Progenitor cell of endocrine pancreas (in vitro differentiated cells): ENCODE data around the gene RC3H2. TPM values are rescaled to one million over a fixed set of nuclear protein-coding genes. Genes with fewer than 3 reads are reported as not detected.
"Not testable (repeated sequence)": the region's sequence is repeated elsewhere in the genome, so short reads cannot be mapped to it uniquely, and the experiment has no call there.

ENCODE experiments used
- DNase-seq: peaks from one replicate; pipeline ENCODE4 v3.0.0; 2021; ENCODE audit warnings: low spot score; ENCODE audit not compliant: unreplicated experiment
- H3K27ac Mint-ChIP-seq: 2 replicates; pipeline ENCODE4 v1.8.0; 2021; ENCODE audit warnings: mild to moderate bottlenecking, moderate library complexity, mixed read lengths
- H3K27me3 Mint-ChIP-seq: 2 replicates; pipeline ENCODE4 v1.8.0; 2021; ENCODE audit warnings: mixed read lengths
- H3K36me3 Mint-ChIP-seq: 2 replicates; pipeline ENCODE4 v1.8.0; 2022; ENCODE audit warnings: mixed read lengths; ENCODE audit not compliant: insufficient read depth
- H3K4me1 Mint-ChIP-seq: 2 replicates; pipeline ENCODE4 v1.8.0; 2021; ENCODE audit warnings: low read depth, mixed read lengths
- H3K4me3 Mint-ChIP-seq: 2 replicates; pipeline ENCODE4 v1.8.0; 2021; ENCODE audit warnings: low read depth, mild to moderate bottlenecking, moderate library complexity, mixed read lengths
- H3K9me3 Mint-ChIP-seq: 2 replicates; pipeline ENCODE4 v1.8.0; 2021; ENCODE audit warnings: low read depth, mixed read lengths
- total RNA-seq: library from RNA; stranded (reverse); gene quantifications from 2 replicates; pipeline ENCODE4 v1.2.1, GENCODE V29; 2021
- TF ChIP-seq, protein P1 (sequence below): fragments of 200-600 bp; sonication (generic); IDR thresholded peaks from one replicate; pipeline ENCODE4 v1.5.0; 2021; ENCODE audit warnings: antibody characterized with exemption, mild to moderate bottlenecking; ENCODE audit not compliant: unreplicated experiment

The RC3H2 gene
- total RNA-seq, 1 donor from 2014 or later = 68.8 TPM

DNA sequence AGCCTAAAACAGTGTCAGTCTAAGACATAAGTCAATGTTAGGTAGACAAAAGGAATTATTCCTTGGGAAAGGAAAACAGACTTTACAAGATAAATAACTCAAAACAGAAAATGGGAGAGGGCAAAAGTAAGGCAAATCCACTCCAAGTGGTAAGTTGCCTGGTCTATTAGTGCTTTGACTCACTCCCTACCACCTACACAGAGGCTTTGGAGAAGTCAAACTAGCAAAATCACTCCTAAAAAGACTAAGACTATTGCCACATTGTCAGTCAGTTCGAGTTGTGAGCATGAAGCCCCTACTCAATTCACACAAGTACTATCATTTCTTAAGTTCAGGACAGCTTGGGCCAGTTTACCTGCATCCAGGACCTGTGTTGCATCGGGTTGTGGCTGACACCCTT is 13.2 kb upstream of the RC3H2 start:
- DNase-seq = no peak
- Mint-ChIP-seq H3K27me3 (no peaks in the 10 kb centered on the region), H3K9me3 (no peaks in the 10 kb centered on the region), H3K36me3 (no peaks in the 10 kb centered on the region), H3K27ac (no peak overlapping the region), H3K4me3 (no peak overlapping the region), H3K4me1 (peaks cover 1% of the 10 kb centered on the region)
- TF ChIP-seq, protein P1, sequence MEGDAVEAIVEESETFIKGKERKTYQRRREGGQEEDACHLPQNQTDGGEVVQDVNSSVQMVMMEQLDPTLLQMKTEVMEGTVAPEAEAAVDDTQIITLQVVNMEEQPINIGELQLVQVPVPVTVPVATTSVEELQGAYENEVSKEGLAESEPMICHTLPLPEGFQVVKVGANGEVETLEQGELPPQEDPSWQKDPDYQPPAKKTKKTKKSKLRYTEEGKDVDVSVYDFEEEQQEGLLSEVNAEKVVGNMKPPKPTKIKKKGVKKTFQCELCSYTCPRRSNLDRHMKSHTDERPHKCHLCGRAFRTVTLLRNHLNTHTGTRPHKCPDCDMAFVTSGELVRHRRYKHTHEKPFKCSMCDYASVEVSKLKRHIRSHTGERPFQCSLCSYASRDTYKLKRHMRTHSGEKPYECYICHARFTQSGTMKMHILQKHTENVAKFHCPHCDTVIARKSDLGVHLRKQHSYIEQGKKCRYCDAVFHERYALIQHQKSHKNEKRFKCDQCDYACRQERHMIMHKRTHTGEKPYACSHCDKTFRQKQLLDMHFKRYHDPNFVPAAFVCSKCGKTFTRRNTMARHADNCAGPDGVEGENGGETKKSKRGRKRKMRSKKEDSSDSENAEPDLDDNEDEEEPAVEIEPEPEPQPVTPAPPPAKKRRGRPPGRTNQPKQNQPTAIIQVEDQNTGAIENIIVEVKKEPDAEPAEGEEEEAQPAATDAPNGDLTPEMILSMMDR = no peak

DNA sequence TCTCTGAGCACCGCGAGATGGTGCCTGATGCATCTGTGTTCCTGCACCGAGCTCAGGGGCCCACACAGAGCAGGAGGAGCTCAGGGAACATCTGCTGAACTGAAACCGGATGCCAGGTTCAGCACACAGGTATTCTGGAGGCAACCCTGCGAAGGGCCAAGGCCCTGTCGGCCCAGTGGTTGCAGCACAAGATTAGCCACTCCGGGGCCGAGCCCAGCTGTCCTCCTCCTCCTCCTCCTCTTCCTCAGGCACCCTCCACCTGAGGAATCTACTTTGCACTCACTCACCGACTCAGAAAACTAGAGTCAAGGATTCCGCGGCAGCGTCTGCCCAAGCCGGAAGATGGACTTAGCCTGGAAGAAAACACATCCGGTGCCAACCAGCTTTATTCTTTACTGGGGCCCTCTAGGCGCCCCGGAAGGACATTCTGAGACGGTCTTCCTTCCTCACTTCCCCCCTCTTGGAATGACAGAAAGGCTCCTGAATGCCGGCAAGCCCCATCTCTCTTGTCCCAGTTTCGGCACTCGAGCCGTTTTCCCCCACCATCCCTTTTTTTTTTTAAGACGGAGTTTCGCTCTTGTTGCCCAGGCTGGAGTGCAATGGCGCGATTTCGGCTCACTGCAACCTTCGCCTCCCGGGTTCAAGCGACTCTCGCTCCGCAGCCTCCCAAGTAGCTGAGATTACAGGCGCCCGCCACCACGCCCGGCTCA is 8.0 kb upstream of the RC3H2 start, which contains the start of gene ZBTB6:
TSS of gene ZBTB6 (minus strand) at position 360 of the 710 bp plus-strand sequence. CDS start 1,251 bp downstream, outside the sequence.
- H3K27ac Mint-ChIP-seq = peak within 1 kb of the TSS; percentile 98
- TF ChIP-seq, protein P1 = no peak
- peaks cover 13% of the 10 kb centered on the region for H3K4me1 Mint-ChIP-seq
- peaks cover 5% of the 10 kb centered on the region for H3K36me3 Mint-ChIP-seq
- no peaks in the 10 kb centered on the region for H3K27me3 Mint-ChIP-seq
- peak within 1 kb of the TSS; percentile 99 for H3K4me3 Mint-ChIP-seq
- H3K9me3 Mint-ChIP-seq = no peaks in the 10 kb centered on the region
- DNase-seq = peak; percentile 22

DNA sequence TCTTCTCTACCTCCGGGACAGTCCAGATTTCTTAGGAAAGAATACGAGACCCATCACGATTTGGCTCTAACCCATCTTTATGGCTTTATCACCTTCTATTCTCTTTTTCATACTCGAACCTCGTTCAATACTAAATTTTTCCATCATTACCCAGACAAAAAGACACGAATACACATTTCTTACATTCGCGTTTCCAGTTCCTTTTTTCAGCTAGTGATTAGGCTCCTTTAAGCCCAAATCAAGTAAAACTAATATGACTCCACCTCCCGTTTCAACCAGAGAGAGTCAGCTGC is 7.5 kb upstream of the RC3H2 start:
- H3K36me3 Mint-ChIP-seq = peaks cover 6% of the 10 kb centered on the region
- H3K4me3 Mint-ChIP-seq = peak overlapping the region; percentile 99
- no peaks in the 10 kb centered on the region for H3K9me3 Mint-ChIP-seq
- H3K27me3 Mint-ChIP-seq = no peaks in the 10 kb centered on the region
- DNase-seq = no peak
- TF ChIP-seq, protein P1 = no peak
- peaks cover 13% of the 10 kb centered on the region for H3K4me1 Mint-ChIP-seq
- H3K27ac Mint-ChIP-seq = peak overlapping the region; percentile 98

DNA sequence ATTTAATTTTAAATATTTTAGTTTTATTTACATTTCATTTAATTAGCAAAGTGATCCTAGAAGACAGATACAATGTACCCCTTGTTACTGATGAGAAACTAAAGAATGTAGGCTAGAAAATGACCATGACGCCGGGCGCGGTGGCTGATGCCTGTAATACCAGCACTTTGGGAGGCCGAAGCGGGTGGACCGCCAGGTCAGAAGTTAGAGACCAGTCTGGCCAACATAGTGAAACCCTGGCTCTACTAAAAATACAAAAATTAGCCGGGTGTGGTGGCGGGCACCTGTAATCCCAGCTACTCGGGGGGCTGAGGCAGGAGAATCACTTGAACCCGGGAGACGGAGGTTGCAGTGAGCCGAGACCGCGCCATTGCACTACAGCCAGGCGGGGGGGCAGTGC is 963 bp upstream of the RC3H2 start:
- not testable (repeated sequence) for H3K4me1 Mint-ChIP-seq, H3K36me3 Mint-ChIP-seq, H3K27ac Mint-ChIP-seq, DNase-seq, H3K4me3 Mint-ChIP-seq, H3K9me3 Mint-ChIP-seq, H3K27me3 Mint-ChIP-seq

DNA sequence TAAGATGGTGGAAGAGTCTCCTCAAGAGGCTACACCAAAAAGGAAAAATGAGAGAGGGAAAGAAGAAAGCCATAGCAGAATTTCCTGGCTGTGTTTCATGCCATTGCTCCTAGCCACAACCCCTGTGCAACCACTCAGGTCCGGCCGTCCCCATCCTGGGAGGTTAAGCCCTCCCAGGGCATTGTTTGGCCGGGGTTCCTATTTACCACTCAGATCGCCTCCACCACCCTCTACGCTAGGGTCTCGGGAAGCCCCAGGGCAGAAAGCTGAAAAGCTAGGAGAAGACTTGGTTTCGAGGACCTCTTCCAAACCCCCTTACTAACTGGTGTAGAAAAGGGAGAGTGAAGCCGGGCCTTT is 715 bp downstream of the RC3H2 start:
- Mint-ChIP-seq H3K9me3 (no peaks in the 10 kb centered on the region), H3K36me3 (peaks cover 2% of the 10 kb centered on the region), H3K4me1 (peaks cover 12% of the 10 kb centered on the region), H3K4me3 (peak overlapping the region; percentile 91), H3K27ac (peak overlapping the region; percentile 98), H3K27me3 (no peaks in the 10 kb centered on the region)
- TF ChIP-seq, protein P1 = no peak
- DNase-seq = peak; percentile 21

DNA sequence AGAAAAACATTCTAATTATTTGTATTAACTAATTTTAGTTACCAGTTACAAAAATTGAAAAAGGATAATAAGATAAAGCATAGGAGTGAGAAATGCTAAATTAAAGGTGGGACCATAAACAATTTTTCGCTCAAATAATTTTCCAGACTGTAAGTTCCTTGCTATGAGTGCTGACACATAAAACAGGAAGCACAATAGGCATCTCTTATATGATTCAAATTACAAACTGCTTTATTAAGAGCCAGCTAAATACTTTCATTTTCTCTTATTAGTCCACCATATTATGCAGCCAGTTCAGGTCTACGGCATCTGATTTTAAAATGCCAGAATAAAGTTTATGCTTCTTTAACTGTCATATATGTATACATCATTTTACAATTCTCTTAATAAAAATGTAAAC is 4.4 kb downstream of the RC3H2 start:
- Mint-ChIP-seq H3K9me3 (no peaks in the 10 kb centered on the region), H3K4me1 (peaks cover 13% of the 10 kb centered on the region), H3K27me3 (no peaks in the 10 kb centered on the region), H3K36me3 (peaks cover 2% of the 10 kb centered on the region), H3K4me3 (no peak overlapping the region), H3K27ac (no peak overlapping the region)
- TF ChIP-seq, protein P1 = no peak
- no peak for DNase-seq
